LHCN-M2 (cell line): ENCODE measurements around the gene DIRAS3. TPM values are rescaled to one million over a fixed set of nuclear protein-coding genes. Genes with fewer than 3 reads are reported as not detected.
"Not testable (repeated sequence)": the region's sequence is repeated elsewhere in the genome, so short reads cannot be mapped to it uniquely, and the experiment has no call there.

Source experiments
- DNase-seq: peaks from one replicate; pipeline ENCODE4 v3.0.0-alpha.2; 2012; ENCODE audit warnings: low read depth
- total RNA-seq: library from RNA; depleted of rRNA; stranded (reverse); fragments of >200 nt; gene quantifications from 2 replicates; pipeline ENCODE4 v1.2.3, GENCODE V29; 2014; rRNA removed

DIRAS3 gene
- total RNA-seq, 1 experiment from 2014 or later: 16.2 TPM

DNA sequence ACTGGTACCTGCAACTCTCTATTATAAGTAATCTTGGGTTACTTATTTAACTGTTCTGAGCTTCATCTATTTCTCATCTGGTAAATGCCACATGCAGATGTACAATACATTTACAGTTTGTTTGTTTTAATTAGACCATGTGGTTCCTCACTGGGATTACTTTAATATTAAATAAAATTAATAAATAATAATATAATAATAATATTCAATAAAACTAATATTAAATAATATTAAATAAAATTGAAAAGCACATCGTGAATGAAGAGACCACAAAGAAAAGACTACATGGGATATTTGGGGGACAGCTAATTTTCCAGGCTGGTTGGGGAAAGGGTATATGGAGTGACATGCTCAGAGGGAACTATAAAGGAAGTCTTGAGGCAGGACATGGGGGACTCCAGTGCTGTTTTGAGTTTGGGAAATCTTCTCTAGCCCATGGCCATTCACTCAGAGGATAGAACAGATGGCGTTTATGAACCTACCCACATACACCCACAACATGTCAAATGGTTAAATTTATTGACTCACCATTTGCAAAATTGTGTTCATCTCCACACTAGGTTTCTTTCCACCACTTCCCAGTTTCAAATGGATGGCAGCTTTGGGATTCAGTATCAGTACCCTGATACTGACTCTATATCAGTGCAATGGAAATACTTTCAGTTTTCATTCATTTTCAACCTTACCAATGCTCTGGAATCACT, 25.6 kb downstream of the DIRAS3 start:
- no peak for DNase-seq

DNA sequence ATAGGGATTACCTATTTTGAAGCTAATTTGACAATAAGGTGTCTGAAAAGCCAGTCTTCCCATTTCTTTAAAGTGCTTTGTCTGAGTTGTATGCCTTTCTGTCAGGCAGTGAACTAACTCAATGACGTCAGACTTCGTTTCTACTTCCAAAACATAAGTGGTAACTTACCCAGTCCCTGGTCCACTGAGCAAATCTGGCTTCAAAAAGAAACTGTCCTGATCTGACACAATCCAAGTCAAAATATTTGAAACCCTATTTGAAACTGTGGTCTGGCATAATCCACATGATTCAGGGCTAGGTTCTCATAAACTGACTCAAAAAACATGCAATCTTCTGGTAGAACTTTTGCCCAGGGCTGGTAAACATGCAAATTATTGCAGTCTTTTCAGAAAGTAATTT, 34.0 kb downstream of the DIRAS3 start:
- peak; percentile 56 for DNase-seq

DNA sequence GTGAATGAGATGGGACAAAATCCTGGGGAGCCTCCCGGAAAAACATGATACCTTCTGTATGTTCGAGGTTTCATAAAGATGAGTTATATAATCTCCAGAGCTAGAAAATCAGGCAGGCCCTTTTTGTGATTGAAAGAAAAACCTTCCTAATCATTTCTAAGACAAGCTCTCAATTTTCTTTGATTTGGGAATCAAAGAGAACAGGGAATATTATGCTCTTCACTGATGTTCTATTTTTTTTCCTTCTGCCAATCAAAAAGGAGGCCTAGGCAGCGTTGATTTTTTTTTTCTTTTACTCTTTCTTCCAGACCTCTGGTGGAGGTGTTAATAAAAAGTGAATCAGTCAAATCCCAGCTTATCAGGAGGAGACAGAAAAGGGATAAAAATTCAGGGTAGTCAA, 34.5 kb downstream of the DIRAS3 start:
- no peak for DNase-seq

DNA sequence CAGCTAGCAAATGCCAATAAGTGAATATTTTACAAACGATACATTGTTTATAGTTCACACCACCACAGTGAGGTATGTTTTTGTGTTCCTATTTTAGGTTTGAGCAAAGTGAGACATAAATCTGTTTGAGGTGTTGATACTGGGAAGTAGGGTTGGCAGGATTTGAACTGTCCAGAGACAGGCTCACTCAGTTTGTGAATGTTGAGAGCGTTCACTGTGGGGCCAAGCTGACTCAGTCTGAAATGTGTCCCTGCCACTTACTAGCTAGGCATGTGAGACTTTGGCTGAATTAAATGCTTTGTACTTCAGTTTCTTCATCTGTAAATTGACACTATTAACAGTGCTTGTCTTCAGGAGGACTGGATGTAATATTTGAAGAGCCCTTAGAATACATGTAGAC, 35.1 kb downstream of the DIRAS3 start:
- DNase-seq: peak; percentile 21

DNA sequence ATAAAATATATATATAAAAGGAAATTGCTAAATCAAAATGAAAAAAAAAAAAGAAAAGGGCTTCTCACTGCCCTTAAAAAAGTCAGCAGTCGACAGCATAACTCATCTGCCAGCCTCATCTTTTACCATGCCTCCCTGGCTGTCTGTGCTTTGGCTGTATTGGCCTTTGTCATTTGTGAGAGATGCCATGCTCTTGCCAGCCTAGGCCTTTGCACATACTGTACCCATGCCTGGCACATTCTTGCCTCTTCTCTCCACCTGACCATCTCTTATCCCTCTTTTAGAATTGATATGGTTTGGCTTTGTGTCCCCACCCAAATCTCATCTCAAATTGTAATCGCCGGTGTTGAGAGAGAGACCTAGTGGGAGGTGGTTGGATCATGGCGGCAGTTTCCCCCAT, 37.1 kb downstream of the DIRAS3 start:
- no peak for DNase-seq

DNA sequence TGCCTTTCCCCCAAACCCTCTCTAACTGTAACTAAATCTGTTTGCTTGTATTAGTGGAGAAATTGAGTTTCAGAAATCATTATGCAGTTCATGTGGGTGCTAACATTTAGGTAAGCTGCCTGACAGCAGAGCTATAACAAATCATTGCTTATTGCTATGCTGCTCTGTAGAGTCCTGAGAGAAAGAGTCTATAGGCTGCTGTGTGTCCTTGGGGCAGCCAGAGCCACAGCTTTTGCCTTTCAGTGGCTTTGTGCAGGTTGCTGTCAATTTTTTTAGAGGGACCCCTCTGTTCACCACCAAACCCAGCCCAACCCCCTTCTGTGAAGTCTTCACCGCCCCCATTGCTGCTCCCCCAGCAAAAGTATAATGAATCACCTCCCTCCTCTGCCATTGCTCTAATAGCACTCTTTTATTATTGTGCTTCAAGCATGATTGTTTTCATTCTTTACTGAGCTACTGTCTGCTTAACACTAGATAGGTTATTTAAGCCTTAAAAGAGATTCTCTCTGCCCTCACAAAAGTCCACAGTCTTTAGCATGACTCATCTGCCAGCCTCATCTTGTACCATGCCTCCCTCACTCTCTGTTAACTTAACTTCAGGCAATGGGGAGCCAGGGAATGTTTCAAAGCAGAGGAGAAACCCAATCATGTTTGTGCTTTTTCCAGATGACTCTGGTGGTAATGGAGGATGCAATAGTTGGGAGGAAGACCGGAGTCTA, 38.6 kb downstream of the DIRAS3 start:
- DNase-seq: peak; percentile 53

DNA sequence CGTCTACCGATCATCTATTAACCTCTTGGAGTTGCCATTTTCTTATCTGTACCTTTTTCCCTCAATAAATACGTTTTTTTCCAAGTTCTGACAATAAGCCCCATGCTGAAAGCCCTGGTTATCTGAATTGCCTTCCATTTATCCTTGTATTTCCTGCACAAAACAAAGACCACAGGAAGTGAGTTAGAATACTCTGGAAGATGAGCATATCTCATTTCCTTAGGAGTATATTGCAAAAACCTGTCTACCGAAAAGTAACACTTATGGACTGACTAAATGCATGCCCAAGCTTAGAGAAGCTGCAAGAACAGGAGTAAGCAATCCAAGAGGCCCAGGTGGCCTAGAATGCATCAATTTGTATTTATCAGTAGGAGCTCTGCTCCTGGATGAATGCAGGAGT, 39.9 kb downstream of the DIRAS3 start:
- DNase-seq: no peak

DNA sequence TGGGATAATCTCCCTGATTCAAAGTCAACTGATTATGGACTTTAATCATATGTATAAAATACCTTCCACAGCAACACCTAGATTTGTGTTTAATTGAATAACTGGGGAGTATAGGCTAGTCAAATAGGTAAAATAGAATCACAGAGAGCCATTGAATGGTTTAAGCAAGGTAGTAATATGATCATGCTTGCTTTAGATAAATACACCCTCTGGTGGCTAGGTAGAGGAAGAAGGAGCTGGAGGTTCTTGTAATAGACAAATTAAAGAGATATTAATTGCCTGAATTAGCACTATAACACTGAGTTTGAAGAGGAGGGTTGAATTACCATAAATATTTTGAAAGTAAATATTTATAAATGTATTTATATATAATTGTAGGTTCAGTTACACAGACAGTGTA, 40.3 kb downstream of the DIRAS3 start:
- DNase-seq: peak; percentile 30

DNA sequence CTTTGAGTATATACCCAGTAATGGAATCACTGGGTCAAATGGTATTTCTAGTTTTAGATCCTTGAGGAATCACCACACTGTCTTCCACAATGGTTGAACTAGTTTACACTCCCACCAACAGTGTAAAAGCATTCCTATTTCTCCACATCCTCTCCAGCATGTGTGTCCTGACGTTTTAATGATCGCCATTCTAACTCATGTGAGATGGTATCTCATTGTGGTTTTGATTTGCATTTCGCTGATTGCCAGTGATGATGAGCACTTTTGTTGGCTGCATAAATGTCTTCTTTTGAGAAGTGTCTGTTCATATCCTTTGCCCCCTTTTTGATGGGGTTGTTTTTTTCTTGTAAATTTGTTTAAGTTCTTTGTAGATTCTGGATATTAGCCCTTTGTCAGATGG, 46.8 kb downstream of the DIRAS3 start:
- not testable (repeated sequence) for DNase-seq

DNA sequence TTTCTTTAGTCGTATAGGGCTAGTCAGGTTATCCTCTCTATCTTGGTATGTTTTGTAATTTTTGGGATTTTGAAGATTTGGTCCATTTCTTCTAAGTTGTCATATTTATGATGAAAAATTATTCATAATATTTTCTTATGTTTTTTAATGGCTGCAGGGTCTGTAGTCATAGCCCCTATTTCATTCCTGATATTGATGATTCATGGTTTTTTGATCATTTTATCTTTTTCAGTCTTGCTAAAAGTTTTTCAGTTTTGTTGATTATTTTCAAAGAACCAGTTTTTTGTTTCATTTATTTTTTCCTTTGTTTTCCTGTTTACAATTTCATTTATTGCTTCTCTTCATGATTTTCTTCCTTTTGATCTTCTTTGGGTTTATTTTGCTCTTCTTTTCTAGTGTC, 50.2 kb downstream of the DIRAS3 start:
- no peak for DNase-seq

DNA sequence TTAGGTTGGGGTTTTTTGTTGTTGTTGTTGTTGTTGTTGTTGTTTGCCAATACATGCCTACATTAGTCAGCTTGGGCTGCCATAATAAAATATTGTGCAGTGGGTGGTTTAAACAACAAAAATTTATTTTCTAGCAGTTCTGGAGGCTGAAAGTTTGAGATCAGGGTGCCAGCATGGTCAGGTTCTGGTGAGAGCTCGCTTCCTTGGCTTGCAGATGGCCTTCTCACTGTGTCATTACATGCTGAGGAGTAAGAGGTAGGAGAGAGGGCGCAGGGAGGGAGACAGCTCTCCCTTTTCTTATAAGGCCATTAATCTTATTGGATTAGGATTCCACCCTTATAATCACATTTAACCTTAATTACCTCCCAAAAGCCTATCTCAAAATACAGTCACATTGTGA, 52.7 kb downstream of the DIRAS3 start:
- DNase-seq: no peak

Other genes with a start within 250 kb of the DIRAS3 start
- 127 and 134 TPM in 2 replicates for gene GNG12, start 217.2 kb downstream of the DIRAS3 start, total RNA-seq
- gene WLS, start 181.9 kb upstream of the DIRAS3 start, total RNA-seq: 49.8 and 57.5 TPM in 2 replicates